ENCODE data around the gene RANGRF. TPM values are rescaled to one million over a fixed set of nuclear protein-coding genes. Genes with fewer than 3 reads are reported as not detected.

RANGRF gene
- total RNA-seq, 1 donor from 2014 or later = 25.1 TPM

- peak overlapping the region; percentile 60 for H3K27ac Mint-ChIP-seq
- DNase-seq (ENCODE audit: low spot score in 2 of 2, unreplicated experiment in 2 of 2) = peak; percentile 59 to 78
- H3K36me3 Mint-ChIP-seq = no peaks in the 10 kb centered on the region
- peaks cover 18% of the 10 kb centered on the region for H3K4me1 Mint-ChIP-seq
- peak overlapping the region; percentile 93 for H3K4me3 Mint-ChIP-seq
- H3K9me3 Mint-ChIP-seq = no peaks in the 10 kb centered on the region
- no peaks in the 10 kb centered on the region for H3K27me3 Mint-ChIP-seq (ENCODE audit: low read depth)
- no peak for TF ChIP-seq CTCF (IDR thresholded peaks at IDR 0.05; ENCODE audit: unreplicated experiment)
These were observed 580 bp downstream of the RANGRF start for GRCh38 chr17:8289103-8289397.

GRCh38 chr17:8290043-8290442, 1.6 kb downstream of the RANGRF start:
- no peak overlapping the region for H3K27ac Mint-ChIP-seq
- DNase-seq (ENCODE audit: low spot score in 2 of 2, unreplicated experiment in 2 of 2) = no peak
- H3K9me3 Mint-ChIP-seq = no peaks in the 10 kb centered on the region
- H3K4me1 Mint-ChIP-seq = peaks cover 24% of the 10 kb centered on the region
- no peaks in the 10 kb centered on the region for H3K27me3 Mint-ChIP-seq (ENCODE audit: low read depth)
- H3K36me3 Mint-ChIP-seq = no peaks in the 10 kb centered on the region
- TF ChIP-seq CTCF (IDR thresholded peaks at IDR 0.05; ENCODE audit: unreplicated experiment) = no peak
- peak overlapping the region; percentile 93 for H3K4me3 Mint-ChIP-seq

- no peak for DNase-seq (ENCODE audit: low spot score in 2 of 2, unreplicated experiment in 2 of 2)
- H3K27ac Mint-ChIP-seq = no peak overlapping the region
- no peak overlapping the region for H3K4me3 Mint-ChIP-seq
- H3K4me1 Mint-ChIP-seq = peaks cover 22% of the 10 kb centered on the region
- TF ChIP-seq CTCF (IDR thresholded peaks at IDR 0.05; ENCODE audit: unreplicated experiment) = no peak
- no peaks in the 10 kb centered on the region for H3K27me3 Mint-ChIP-seq (ENCODE audit: low read depth)
- H3K36me3 Mint-ChIP-seq = no peaks in the 10 kb centered on the region
- H3K9me3 Mint-ChIP-seq = no peaks in the 10 kb centered on the region
These were observed 4.3 kb downstream of the RANGRF start for GRCh38 chr17:8292639-8293395.

- Mint-ChIP-seq H3K4me3 (peak overlapping the region; percentile 87), H3K27ac (peak overlapping the region; percentile 94), H3K36me3 (no peaks in the 10 kb centered on the region), H3K4me1 (peaks cover 13% of the 10 kb centered on the region), H3K9me3 (no peaks in the 10 kb centered on the region), H3K27me3 (ENCODE audit: low read depth) (no peaks in the 10 kb centered on the region)
- DNase-seq (ENCODE audit: low spot score in 2 of 2, unreplicated experiment in 2 of 2) = no peak
- TF ChIP-seq CTCF (IDR thresholded peaks at IDR 0.05; ENCODE audit: unreplicated experiment) = no peak
These were observed 5.9 kb downstream of the RANGRF start for GRCh38 chr17:8294361-8294760.

- Mint-ChIP-seq H3K4me3 (peak overlapping the region; percentile 87), H3K27ac (peak overlapping the region; percentile 94), H3K36me3 (no peaks in the 10 kb centered on the region), H3K9me3 (no peaks in the 10 kb centered on the region), H3K4me1 (peaks cover 10% of the 10 kb centered on the region), H3K27me3 (ENCODE audit: low read depth) (no peaks in the 10 kb centered on the region)
- no peak for TF ChIP-seq CTCF (IDR thresholded peaks at IDR 0.05; ENCODE audit: unreplicated experiment)
- DNase-seq (ENCODE audit: low spot score in 2 of 2, unreplicated experiment in 2 of 2) = no peak
These were observed 6.4 kb downstream of the RANGRF start for GRCh38 chr17:8294814-8295316.

All from mesothelial cell of epicardium (in vitro differentiated cells).